ENCODE data around the gene AGO4.
A peak's percentile ranks its signal among the peaks of the same experiment; 100 is the strongest.
"Not testable (repeated sequence)": the region's sequence is repeated elsewhere in the genome, so short reads cannot be mapped to it uniquely, and the experiment has no call there.

AGO4 gene

GRCh38 chr1:35810096-35810881, 2.5 kb downstream of the AGO4 start:
- no peak for DNase-seq (ENCODE audit: low spot score)

- not testable (repeated sequence) for DNase-seq (ENCODE audit: low spot score)
Measured at GRCh38 chr1:35812754-35813153, 4.9 kb downstream of the AGO4 start.

GRCh38 chr1:35825255-35825654, 17.4 kb downstream of the AGO4 start:
- DNase-seq (ENCODE audit: low spot score), result no peak

DNA sequence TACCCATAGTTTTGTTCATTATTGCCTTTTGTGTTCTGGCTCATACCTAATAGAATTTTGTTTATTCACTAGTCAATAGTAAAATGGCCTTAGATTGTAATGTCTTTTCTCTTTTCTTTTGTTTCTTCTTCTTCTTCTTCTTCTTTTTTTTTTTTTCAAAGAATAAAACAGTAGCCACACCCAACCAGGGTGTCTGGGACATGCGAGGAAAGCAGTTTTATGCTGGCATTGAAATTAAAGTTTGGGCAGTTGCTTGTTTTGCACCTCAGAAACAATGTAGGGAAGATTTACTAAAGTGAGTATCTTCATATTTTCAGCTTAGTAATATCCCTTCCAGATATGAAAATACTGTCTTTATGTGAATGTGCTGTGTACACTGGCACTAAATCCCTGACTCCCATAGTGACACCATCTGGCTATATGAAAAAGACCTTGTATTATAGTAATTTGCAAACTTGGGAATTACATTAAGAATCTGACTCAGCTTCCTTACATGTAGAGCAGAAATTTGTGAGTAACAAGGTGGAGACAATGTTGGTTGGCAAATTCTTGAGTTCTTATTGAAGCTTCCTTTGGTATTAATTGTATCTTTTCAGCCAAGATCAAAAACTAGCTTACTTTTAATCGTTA, 24.6 kb downstream of the AGO4 start:
- no peak for DNase-seq (ENCODE audit: low spot score)

DNA sequence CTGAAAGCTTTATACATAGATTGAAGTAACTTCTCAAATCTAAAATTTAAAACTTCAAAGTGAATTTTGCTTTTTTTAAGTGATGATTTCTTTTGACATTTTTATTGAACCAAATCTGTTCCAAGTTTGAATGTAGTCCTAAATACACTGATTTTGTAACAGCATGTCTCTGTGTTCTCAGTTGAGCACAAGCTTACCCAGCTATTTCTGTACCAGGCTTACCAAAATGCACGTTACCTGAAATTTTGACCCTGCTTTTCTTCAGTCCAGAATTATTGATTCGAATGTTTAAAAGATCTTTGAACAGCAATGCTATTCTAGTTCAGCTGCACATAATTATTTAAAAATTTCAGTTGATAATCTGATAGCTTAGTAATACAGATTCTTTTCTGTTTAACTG, 25.6 kb downstream of the AGO4 start:
- no peak for DNase-seq (ENCODE audit: low spot score)

DNA sequence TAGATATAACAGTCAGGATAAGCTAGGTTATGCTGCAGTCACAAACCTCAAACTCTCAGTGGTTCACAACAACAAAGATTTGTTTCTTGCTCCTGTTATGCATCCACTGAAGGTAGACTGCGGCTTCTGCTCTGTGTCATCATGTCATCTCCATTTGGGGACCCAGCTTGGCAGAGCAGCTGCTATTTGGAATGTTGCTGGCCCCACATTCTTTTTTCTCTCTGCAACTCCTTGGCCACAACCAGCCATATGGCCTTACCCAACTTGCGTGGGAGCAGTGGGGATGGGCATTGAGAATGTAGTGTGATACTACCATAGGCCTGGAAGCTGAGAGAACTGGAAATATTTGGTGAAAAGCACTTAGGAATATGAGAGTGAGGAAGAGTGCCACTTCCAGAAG, 26.4 kb downstream of the AGO4 start:
- DNase-seq (ENCODE audit: low spot score), result no peak

DNA sequence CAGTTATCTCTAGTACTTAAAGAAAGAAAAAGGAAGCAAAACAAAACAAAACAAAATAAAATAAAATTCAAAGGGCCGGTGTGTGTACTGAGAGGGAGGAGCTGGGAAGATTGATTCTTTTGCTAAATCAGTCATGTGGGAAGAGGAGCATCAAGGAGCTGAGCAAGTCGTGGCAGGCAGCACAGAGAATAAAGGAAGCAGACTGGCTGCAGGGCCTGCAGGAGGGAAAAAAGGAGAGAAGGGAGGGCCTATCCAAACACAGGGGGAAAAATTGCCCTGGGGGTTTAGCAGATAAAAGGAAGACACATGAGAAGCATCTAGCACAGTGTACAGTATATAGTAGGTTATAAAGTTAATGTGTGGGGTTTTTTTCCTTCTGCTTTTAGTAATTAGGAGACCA, 27.6 kb downstream of the AGO4 start:
- DNase-seq (ENCODE audit: low spot score), result no peak

DNA sequence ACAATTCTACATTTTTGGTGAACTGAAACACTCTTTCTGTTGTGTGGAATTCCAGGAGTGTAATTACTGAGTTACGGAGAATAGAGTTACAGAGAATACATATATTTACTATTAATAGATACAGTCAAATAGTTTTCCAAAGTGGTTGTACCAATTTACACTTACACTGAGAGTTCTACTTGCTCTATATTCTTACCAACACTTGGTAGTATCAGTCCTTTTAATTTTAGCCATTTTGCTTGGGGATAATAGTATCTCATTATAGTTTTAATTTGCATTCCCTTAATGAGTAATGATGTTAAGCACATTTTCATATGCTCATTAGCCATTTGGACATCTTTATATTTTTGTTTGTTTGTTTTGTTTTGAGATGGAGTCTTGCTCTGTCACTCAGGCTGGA, 28.9 kb downstream of the AGO4 start:
- DNase-seq (ENCODE audit: low spot score), result no peak

GRCh38 chr1:35838693-35839245, 31.0 kb downstream of the AGO4 start:
- DNase-seq (ENCODE audit: low spot score), result no peak

DNA sequence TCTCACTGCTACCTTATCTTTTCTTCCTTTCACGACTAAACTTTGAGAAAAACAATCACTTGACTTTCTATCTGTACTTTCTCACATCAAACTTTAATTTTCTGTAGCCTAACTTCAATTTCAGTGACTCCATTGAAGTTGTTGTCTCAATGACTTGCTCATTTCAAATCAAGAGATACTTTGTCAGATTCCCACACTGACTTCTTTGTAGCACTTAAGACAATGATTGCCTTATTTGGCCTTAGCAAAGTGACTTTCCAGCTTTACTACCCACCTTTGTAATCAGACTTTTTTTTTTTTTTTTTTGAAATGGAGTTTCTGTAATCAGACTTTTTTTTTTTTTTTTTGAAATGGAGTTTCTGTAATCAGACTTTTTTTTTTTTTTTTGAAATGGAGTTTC, 37.0 kb downstream of the AGO4 start:
- DNase-seq (ENCODE audit: low spot score), result no peak

GRCh38 chr1:35845766-35846165, 38.0 kb downstream of the AGO4 start:
- DNase-seq (ENCODE audit: low spot score), result no peak

GRCh38 chr1:35847935-35848565, 40.2 kb downstream of the AGO4 start:
- DNase-seq (ENCODE audit: low spot score), result no peak

DNA sequence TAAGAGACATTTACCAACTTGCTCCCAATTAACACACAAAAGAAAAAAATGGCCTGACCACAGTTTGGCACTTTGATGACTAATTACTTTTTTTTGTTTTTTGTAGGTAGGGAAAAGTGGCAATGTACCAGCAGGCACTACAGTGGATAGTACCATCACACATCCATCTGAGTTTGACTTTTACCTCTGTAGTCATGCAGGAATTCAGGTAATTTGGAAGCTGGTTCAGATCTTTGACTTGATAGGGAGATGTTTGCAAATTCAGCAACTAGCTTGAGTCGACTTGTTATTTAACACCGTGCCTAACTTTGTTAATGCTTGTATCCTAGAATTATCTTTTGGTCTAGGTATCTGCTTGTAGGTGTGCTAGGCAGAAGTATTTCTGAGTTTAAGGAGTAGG, 42.2 kb downstream of the AGO4 start:
- DNase-seq (ENCODE audit: low spot score), result no peak

DNA sequence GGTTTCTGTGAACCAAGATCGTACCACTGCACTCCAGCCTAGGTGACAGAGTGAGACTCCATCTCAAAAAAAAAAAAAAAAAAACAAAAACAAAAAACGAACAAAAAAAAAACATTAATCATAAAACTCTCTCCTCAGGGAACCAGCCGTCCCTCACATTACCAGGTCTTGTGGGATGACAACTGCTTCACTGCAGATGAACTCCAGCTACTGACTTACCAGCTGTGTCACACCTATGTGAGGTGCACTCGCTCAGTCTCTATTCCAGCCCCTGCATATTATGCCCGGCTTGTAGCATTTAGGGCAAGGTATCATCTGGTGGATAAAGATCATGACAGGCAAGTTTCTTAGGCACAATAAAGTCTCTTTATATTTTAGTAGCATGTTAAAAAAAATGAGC, 42.9 kb downstream of the AGO4 start:
- DNase-seq (ENCODE audit: low spot score), result no peak

- DNase-seq (ENCODE audit: low spot score), result no peak
Measured at GRCh38 chr1:35851132-35851869, 43.5 kb downstream of the AGO4 start.

- no peak for DNase-seq (ENCODE audit: low spot score)
Measured at GRCh38 chr1:35852241-35852640, 44.4 kb downstream of the AGO4 start.

GRCh38 chr1:35854989-35855700, 47.3 kb downstream of the AGO4 start:
- DNase-seq (ENCODE audit: low spot score), result no peak

GRCh38 chr1:35856964-35857363, 49.1 kb downstream of the AGO4 start:
- no peak for DNase-seq (ENCODE audit: low spot score)

DNA sequence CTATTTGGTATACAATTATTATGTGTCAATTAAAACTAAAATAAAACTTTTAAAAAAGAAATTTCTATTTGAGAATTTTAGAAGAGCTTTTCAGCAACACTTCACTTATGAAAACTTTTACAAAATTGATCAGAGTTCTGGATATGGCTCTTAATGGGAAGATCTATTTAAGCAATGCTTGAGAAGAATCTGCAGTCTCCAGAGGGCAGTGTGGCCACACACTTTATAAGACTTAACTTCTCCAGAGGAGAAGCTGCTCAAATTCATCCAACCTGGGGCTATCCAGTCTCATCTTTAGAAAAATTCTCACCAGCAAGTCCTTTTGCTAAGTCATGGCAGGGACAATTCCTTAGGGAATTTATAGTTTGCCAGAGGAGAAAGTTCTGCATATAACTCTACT, 50.0 kb downstream of the AGO4 start:
- peak; percentile 6 for DNase-seq (ENCODE audit: low spot score)

DNA sequence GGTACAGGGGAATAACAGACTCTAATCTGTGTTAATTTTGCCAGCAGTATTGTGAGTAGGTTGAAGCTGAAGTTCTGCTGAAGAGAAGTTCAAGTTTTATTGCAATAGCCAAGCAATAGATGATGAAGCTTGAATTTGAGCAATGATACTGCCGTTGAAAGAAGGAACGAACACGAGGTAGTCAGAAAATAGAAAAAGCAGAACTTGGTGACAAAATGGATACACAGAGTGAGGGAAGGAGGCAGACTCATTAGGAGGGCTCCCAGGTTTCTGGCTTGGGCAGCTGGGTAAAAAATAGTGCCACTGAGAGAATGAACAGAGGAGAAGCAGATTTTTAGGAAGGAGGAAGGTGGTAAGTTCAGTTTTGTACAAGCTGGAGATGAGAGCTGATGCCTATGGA, 52.9 kb downstream of the AGO4 start:
- DNase-seq (ENCODE audit: low spot score), result no peak

- no peak for DNase-seq (ENCODE audit: low spot score)
Measured at GRCh38 chr1:35863136-35863535, 55.3 kb downstream of the AGO4 start.

Measured in SW480 (cell line).